Dendritic cell treated with granulocyte-macrophage colony-stimulating factor and Interleukin-4, amounts not matched to agents 40 ng/mL and 50 ng/mL, for 4 days (primary cell): ENCODE data around the gene NELL1.

ENCODE experiments used
- H3K27ac Mint-ChIP-seq: one replicate; pipeline ENCODE4 v1.8.0; 2022; ENCODE audit warnings: mild to moderate bottlenecking, mixed read lengths
- H3K27me3 Mint-ChIP-seq: one replicate; pipeline ENCODE4 v1.8.0; 2022; ENCODE audit warnings: mild to moderate bottlenecking, mixed read lengths
- H3K36me3 Mint-ChIP-seq: one replicate; pipeline ENCODE4 v1.8.0; 2022; ENCODE audit warnings: low read depth, mixed read lengths
- H3K4me1 Mint-ChIP-seq: one replicate; pipeline ENCODE4 v1.8.0; 2022; ENCODE audit warnings: low read depth, mixed read lengths
- H3K4me3 Mint-ChIP-seq: one replicate; pipeline ENCODE4 v1.8.0; 2022; ENCODE audit warnings: mild to moderate bottlenecking, moderate library complexity, mixed read lengths
- H3K9me3 Mint-ChIP-seq: one replicate; pipeline ENCODE4 v1.8.0; 2022; ENCODE audit warnings: mixed read lengths
- intact Hi-C: fragments of 100-400 bp; cut with micrococcal nuclease; formaldehyde crosslinking; loops from one replicate; pipeline ENCODE4 v1.15.0; 2022

The NELL1 gene

DNA sequence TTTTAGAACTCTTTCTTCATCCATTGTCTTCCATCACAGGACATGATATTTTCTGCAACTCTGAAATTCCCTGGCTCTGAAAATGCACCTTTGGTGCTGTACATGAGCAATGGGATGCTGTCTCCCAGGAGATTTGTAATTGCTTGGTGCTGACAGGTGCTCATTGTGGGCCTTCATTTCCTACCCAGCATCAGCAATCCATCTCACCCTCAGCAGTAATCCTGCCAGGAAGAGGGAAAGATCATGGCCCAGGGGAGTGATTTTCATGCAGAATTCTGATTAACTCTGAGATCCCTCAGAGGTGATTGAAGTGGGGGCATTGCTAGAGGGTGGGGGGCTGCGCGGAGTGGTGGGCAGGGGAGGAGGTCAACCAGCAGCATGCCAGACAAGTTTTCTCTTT, 651.7 kb downstream of the NELL1 start:
- Mint-ChIP-seq H3K27me3 (no peaks in the 10 kb centered on the region), H3K4me1 (no peaks in the 10 kb centered on the region), H3K4me3 (no peak overlapping the region), H3K9me3 (peaks cover 7% of the 10 kb centered on the region), H3K36me3 (no peaks in the 10 kb centered on the region), H3K27ac (no peak overlapping the region)
- intact Hi-C loops = no loop called here

DNA sequence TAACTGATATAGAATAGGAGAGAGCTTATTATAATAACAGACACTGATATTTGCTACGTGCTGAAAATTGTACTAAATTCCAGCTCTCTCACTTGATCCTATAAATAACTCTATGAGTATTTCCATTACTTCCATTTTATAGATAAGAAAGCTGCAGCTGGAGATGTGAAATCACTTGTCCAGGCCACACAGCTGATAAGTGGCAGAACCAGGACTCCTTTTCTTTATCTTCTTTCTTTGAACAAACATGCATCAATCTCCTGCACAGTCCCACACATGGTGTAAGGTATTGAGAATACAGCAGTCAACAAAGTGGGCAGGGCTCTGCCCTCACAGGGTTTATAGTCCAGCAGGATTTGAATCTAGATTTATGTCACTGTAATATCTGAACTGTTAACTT, 652.1 kb downstream of the NELL1 start:
- Mint-ChIP-seq H3K4me1 (no peaks in the 10 kb centered on the region), H3K27me3 (no peaks in the 10 kb centered on the region), H3K36me3 (no peaks in the 10 kb centered on the region), H3K9me3 (peaks cover 7% of the 10 kb centered on the region), H3K27ac (no peak overlapping the region), H3K4me3 (no peak overlapping the region)
- intact Hi-C loops = no loop called here

DNA sequence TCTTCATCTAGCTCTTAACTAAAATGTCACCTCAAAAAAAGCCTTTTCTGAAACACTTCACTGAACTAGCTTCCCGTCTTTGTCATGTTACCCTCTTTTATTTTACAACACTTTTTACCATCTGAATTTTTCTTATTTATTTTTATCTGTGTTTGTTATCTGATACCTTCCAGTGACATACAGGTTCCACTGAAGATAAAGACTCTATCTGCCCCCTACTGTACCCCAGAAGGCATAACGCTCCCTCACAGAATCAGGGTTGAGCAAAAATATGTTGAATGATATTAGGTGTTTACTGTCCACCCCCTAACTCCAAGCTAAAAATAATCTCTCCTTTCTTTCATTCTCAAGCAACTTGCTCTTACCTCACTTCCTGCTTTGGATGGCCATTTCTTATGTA, 654.2 kb downstream of the NELL1 start:
- Mint-ChIP-seq H3K4me1 (no peaks in the 10 kb centered on the region), H3K36me3 (no peaks in the 10 kb centered on the region), H3K9me3 (peaks cover 7% of the 10 kb centered on the region), H3K4me3 (no peak overlapping the region), H3K27ac (no peak overlapping the region), H3K27me3 (no peaks in the 10 kb centered on the region)
- intact Hi-C loops = no loop called here

DNA sequence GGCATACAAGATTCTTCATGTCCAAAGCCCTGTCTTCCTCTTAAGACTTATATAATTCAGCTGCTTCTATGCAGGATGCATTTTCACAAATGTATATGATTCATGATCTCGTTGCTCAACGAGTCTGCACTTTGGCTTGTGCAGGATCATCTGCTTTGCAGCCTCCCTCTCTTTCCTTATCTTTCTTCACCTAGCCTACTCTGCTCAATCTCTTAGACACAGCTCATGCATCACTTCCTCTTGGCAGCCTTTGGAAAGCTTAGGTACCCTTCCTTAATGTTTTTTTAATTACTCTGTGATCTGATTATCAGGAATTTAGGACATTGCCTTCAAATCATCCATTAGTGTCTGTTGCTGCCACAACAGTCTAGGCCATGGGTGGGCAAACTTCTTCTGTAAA, 673.8 kb downstream of the NELL1 start:
- Mint-ChIP-seq H3K4me1 (no peaks in the 10 kb centered on the region), H3K4me3 (no peak overlapping the region), H3K27me3 (no peaks in the 10 kb centered on the region), H3K9me3 (no peaks in the 10 kb centered on the region), H3K27ac (no peak overlapping the region), H3K36me3 (no peaks in the 10 kb centered on the region)
- intact Hi-C loops = no loop called here

DNA sequence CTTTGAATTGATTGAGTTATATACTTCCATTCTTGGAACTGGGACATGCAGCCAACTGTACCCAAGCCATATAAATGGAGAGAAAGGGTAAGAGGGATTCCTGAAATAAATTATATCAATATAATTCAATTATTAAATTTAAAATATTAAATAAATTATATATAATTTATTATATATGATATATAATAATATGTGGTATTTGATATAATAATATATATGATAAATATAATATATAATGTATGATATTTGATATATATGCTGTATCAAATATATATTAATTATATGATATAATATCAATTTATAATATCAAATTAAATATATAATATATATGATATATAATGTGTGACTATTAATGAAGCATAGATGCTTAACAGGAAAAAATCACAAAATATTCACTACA, 677.0 kb downstream of the NELL1 start:
- Mint-ChIP-seq H3K36me3 (no peaks in the 10 kb centered on the region), H3K4me1 (no peaks in the 10 kb centered on the region), H3K4me3 (no peak overlapping the region), H3K27ac (no peak overlapping the region), H3K9me3 (no peaks in the 10 kb centered on the region), H3K27me3 (no peaks in the 10 kb centered on the region)
- intact Hi-C loops = no loop called here

DNA sequence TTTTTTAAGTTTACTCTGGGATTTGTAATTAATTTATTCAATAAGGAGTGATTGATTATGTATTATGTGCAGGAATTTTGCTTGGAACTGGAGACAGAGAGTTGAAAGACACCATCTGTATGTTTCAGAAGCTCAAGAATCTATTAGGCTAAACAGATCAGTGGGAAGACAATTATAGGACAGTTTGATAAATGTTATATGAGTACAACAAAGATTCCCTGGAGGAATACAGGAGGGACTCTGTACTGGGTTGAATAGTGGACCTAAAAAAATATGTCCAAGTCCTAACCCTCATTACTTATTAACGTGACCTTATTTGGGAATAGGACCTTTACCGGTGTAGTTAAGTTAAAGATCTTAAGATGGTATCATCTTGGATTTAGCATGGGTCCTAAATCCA, 681.2 kb downstream of the NELL1 start:
- no peak overlapping the region for H3K4me3 Mint-ChIP-seq
- no peaks in the 10 kb centered on the region for H3K36me3 Mint-ChIP-seq
- H3K4me1 Mint-ChIP-seq = no peaks in the 10 kb centered on the region
- no peak overlapping the region for H3K27ac Mint-ChIP-seq
- intact Hi-C loops = no loop called here
- no peaks in the 10 kb centered on the region for H3K9me3 Mint-ChIP-seq
- H3K27me3 Mint-ChIP-seq = no peaks in the 10 kb centered on the region

DNA sequence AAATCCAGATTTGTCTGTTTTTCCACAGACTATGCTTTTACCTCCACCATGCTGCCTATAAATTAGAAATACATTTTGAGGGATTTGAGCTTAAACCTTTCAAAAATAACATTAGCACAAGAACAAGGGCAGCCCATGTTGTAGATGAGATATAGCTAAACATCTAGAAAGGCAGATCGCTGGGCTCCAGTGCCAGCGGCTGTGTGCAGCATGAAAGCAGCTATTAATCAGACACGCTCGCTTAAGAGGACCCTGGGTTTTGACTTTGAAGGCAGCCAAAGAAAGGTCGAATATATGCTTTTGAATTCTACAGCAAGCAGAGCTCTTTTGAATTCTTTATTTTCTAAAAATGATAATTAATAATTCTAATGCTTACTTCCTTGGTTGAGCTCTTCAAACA, 684.0 kb downstream of the NELL1 start:
- Mint-ChIP-seq H3K27me3 (no peaks in the 10 kb centered on the region), H3K9me3 (no peaks in the 10 kb centered on the region), H3K27ac (no peak overlapping the region), H3K36me3 (no peaks in the 10 kb centered on the region), H3K4me1 (no peaks in the 10 kb centered on the region), H3K4me3 (no peak overlapping the region)
- intact Hi-C loops = no loop called here

DNA sequence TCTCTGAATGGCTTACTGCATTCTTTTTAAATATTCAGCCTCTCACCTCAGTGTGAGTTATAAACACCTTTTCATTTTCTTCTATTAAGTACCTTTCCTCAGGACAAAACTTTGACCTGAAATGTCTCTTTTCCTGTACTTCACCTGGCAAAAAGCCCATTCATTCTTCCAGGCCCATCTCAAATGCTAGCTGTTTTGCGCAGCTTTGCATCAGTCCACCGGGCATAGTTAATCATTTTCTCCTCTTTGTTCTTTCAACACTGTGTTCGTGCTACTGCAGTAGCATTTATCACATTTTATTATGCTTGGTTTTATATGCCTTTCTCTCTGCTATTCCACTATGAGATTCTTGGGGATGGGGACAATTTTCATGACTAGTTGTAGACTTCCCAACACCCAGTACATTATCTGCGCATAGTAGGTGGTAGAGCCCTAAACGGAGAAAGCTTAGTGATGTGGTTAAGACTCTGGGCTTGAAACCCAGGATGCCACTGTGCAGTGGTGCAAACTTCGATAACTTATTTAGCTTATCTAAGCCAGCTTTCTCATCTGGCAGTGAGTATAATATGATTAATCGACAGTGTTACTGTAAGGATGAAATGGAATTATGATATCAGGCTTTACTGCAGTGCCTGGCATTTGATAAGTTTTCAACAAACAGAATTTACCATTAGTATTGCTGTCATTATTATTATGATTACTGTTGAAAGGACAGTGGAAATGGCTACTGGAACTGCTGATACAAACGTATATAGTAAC, 695.7 kb downstream of the NELL1 start:
- peaks cover 30% of the 10 kb centered on the region for H3K9me3 Mint-ChIP-seq
- no peaks in the 10 kb centered on the region for H3K4me1 Mint-ChIP-seq
- H3K27me3 Mint-ChIP-seq = no peaks in the 10 kb centered on the region
- H3K27ac Mint-ChIP-seq = no peak overlapping the region
- H3K36me3 Mint-ChIP-seq = no peaks in the 10 kb centered on the region
- no peak overlapping the region for H3K4me3 Mint-ChIP-seq
- intact Hi-C loops = no loop called here

DNA sequence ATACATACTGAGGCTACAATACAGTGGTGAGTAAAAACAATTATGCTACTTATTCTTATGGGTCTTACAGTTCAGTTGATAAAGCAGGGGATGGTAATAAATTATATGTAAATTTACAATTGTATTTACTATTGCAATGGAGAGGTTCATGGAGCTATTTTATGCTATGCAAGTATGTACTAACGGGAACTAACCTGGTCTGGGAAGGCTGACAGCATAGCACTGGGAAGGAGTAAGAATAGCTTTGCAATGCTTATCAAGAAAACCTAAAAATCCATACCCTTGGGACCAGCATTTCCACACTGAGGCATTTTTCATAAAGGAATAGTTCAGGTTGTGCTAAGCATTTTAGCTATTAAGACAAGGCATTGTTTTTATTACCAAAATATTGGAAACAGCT, 700.6 kb downstream of the NELL1 start:
- Mint-ChIP-seq H3K4me1 (no peaks in the 10 kb centered on the region), H3K36me3 (no peaks in the 10 kb centered on the region), H3K9me3 (no peaks in the 10 kb centered on the region), H3K27me3 (no peaks in the 10 kb centered on the region), H3K27ac (no peak overlapping the region), H3K4me3 (no peak overlapping the region)
- intact Hi-C loops = no loop called here

DNA sequence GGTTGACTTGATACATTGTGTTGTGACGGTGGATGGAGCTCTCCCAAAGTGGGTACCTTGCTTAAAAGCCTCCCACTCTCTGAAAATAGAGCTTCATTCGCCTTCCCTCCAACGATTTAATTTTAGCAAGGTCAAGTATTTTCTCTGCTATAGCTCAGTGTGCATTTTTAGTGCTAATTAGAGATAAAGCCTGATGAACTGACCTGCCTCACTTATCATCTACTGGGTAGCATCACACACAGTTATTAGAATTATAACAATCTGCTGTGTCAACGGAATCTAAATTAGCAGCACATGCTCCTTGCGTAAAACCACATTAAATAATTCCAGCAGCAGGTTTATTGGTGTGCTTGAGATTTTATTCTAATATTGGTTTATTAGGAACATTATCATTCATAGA, 701.7 kb downstream of the NELL1 start:
- Mint-ChIP-seq H3K9me3 (no peaks in the 10 kb centered on the region), H3K27me3 (no peaks in the 10 kb centered on the region), H3K36me3 (no peaks in the 10 kb centered on the region), H3K27ac (no peak overlapping the region), H3K4me3 (no peak overlapping the region), H3K4me1 (no peaks in the 10 kb centered on the region)
- intact Hi-C loops = no loop called here

DNA sequence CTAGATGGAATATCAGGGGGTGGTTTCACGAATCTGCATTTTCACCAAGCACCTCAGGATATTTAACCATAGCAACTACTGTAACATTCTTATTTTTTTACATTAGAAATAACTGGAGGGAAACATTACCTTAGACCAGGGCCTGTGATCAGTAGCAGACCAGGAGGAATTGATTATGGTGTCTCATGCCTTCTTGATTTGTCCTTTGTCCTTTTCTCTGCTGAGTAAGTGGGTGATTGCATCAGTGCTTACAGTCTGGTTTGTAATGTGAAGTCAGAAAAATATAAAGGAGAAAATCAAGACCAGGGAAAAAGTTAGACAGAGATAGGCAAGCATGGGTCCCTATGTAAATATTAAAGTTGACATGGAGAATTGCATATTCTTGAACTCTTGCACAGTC, 703.3 kb downstream of the NELL1 start:
- Mint-ChIP-seq H3K4me1 (no peaks in the 10 kb centered on the region), H3K4me3 (no peak overlapping the region), H3K27me3 (no peaks in the 10 kb centered on the region), H3K27ac (no peak overlapping the region), H3K36me3 (no peaks in the 10 kb centered on the region), H3K9me3 (no peaks in the 10 kb centered on the region)
- intact Hi-C loops = no loop called here

DNA sequence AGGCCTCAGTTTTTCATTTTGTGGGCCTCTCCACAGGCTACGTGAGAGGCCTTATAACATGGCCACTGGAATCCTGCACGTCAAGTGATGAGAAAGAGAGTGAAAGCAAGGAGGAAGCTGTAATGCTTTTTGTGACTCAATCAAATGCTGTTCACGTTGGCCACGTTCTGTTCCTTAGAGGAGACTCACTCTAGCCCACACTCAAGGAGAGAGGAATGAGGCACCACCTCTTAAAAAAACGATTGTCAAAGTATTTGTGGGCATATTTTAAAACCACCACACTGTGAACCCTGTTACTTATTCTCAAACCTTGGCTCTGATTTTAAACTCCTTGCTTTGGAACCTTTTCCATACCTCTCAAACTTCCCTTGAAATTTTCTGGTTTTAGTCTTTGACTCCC, 705.0 kb downstream of the NELL1 start:
- Mint-ChIP-seq H3K9me3 (no peaks in the 10 kb centered on the region), H3K36me3 (no peaks in the 10 kb centered on the region), H3K4me3 (no peak overlapping the region), H3K4me1 (no peaks in the 10 kb centered on the region), H3K27me3 (no peaks in the 10 kb centered on the region), H3K27ac (no peak overlapping the region)
- intact Hi-C loops = no loop called here

DNA sequence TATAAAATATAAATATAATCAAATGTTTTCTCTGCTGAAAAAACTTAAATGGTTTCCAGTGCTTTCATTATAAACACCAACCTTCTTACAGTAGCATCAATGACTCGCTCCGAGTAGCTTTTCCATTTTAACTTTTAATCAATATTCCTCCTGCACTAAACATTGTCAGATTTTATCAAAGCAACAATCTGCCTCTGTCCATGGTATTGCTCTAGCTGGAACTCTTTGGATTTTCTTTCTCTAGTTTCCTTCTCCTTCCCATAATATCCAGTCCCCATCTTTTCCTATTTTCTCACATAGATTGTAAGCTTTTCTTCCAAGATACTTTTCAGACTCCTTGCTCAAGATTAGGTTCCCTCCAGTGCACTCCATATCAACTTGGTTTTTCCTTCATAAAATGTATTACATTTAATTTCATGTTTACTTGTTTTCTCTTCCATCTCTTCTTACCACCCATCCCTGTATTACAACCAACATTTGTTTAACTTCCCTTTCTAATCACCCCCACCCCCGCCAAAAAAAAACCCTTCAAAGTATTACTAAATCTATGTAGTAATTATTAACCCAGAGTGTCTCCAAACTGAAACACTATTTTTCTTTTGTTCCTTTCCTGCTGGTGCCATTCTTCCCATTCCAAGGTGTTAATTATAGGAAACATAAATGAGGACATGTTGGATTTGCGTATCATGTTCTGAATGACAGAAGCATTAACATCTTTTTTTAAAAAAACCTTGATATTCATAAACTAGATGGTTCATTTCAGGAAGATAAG, 716.5 kb downstream of the NELL1 start:
- Mint-ChIP-seq H3K27me3 (no peaks in the 10 kb centered on the region), H3K4me1 (no peaks in the 10 kb centered on the region), H3K4me3 (no peak overlapping the region), H3K36me3 (no peaks in the 10 kb centered on the region), H3K9me3 (peaks cover 9% of the 10 kb centered on the region), H3K27ac (no peak overlapping the region)
- intact Hi-C loops = no loop called here

DNA sequence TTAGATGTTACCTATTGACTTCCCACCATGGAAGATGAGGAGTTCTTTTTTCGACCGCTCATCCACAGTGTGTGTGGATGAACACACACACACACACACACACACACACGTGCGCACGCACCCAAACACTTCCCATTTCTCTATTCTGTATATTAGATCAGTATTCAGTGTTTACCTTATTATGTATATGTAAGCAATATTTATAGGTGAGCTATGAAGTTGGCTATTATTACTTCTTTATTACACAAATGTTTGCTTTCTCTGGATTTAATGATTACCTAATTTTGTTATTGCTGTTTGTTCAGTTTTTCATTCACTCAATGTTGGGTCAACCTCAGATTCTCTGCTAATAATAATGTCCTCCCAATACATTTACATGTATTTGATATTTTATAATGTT, 721.0 kb downstream of the NELL1 start:
- intact Hi-C loops = no loop called here
- no peaks in the 10 kb centered on the region for H3K27me3 Mint-ChIP-seq
- H3K4me1 Mint-ChIP-seq = no peaks in the 10 kb centered on the region
- no peak overlapping the region for H3K27ac Mint-ChIP-seq
- no peaks in the 10 kb centered on the region for H3K9me3 Mint-ChIP-seq
- no peaks in the 10 kb centered on the region for H3K36me3 Mint-ChIP-seq
- no peak overlapping the region for H3K4me3 Mint-ChIP-seq
